T1000 (cell line): ENCODE data around the gene RGCC.
"Not testable (repeated sequence)": the region's sequence is repeated elsewhere in the genome, so short reads cannot be mapped to it uniquely, and the experiment has no call there.

Experiments
- DNase-seq: peaks from one replicate; lab custom pipeline; 2025; ENCODE audit warnings: mixed read lengths; lab: John Stamatoyannopoulos, UW

RGCC gene, protein sequence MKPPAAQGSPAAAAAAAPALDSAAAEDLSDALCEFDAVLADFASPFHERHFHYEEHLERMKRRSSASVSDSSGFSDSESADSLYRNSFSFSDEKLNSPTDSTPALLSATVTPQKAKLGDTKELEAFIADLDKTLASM

DNA sequence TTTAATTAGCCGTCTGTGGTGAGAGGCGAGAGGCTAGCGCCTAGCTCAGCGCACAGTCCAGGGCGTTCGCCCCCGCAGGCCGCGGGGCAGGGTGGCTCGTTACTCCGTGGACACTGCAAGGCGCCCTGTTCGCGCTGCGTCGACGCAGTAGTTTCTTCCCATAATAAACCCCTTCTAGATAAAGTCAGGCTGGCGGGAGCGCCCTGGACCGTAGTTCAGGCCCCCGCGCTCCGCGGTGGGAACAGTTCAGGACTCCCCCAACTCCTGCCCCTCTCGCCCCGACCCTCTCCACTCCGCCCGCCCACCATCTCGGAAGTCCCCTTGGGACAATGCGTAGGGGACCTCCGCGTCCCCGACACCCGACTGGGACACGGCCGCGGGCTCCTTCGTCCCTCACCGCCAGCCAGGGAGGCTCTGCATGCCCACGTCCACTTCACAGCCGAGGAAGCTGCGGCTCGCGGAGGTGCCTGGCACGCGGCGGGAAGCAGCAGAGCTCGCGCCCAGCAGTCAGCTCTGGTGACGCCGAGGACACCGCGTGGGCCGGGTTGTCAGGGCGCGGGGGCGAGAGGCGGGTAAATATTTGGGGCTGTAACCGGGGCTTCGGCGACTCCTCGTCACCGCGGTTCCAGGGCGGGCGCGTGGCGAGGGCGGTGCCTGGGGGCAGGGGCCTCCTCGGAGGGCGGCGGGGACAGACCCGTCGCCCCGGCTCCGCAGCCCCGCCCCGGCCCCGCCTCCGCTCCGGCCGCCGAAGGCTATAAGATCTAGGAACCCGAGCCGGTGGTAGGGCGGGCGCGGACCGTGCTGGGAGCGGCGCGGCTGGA is at the start of gene RGCC:
RGCC (plus strand) TSS at position 783 of the 821 bp plus-strand sequence. CDS start 158 bp downstream, outside the sequence.
- DNase-seq: peak; percentile 25

DNA sequence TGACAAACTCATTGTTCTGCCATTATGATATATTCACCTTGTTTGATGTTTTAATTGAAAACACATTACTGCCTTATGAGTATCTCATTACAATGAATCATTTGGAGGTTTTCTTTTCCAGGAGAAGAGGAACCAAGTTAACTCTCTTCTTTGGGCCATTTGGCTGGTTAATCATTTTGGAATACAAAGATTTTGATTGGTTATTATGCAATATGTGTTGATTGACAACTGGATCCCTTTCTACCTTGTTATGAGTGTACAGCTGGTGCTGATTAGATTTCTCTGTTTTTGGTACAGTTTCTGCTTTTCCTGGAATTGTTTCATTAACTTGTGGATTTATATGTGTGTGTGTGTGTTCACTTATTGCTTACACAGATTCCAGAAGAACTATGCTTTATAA is 49.2 kb upstream of the RGCC start:
- no peak for DNase-seq

DNA sequence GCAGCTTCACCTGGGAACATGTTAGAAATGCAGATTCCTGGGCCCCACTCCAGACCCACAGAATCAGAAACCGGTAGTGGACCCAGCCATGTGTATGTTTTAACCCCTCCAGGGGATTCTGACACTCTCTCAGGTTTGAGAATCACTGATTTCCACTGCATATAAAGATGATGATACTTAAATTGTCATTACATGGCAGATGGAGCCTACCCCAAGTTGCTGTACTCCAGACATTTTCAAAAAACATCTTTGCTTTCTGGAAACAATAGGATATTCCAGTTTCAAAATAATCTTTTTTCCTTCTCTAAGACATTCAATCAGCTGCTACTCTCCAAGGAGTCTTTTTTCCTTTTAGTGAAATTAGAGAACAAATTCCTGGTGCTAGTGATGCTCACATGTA is 48.6 kb upstream of the RGCC start:
- DNase-seq: no peak

DNA sequence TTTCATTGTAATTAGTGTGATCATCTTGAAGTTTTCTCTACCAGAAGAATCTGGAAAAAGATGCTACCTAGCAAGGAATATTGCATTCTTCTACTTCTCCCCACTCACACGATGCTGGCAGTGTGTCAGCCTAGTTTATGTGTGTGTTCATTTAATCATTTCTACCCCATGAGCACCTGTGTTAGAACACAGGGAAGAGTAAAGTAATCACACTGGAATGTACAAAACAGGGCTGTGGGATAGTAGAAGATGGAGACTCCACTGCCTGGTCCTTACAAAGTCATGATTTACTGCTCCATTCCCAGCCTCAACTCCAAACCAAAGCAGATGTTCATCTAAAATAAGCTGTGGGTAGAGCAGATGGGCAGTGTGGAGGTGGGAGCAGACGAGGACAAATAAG is 47.7 kb upstream of the RGCC start:
- DNase-seq: no peak

DNA sequence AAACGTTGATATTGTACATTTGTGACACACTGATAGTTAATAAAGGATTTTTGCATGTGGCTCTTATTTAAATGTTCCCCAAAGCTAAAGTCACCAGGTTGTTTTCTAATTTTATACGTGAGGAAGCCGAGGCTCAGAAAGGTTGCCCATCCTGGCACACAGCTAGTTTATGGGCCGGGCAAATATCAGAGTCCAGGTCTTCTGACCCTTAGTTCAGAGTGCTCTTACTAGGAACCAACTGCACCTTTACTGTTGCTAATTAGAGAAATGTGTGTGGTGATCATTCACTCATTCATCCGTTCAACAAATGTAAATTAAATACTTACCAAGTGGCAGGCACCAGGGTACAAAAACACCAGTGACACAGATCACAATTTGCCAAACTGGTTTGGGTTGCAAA is 46.3 kb upstream of the RGCC start:
- no peak for DNase-seq

DNA sequence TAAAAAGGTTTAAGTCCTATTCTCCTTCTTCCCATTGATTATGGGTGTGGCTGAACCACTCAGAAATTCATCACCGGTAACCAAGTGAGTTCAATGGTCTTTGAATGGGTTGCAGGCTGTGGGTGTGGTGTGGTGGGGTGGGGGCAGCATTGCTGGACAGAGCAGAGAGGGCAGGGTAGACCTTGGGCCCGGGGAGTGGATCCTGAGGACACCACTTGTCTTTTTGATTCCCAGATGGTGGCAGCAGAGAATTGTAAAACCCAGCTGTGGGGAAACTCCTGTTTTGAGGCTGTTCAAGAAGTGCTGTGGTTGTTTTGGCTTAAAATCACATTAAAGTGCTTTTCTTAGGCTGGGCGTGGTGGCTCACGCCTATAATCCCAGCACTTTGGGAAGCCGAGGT is 45.8 kb upstream of the RGCC start:
- no peak for DNase-seq

DNA sequence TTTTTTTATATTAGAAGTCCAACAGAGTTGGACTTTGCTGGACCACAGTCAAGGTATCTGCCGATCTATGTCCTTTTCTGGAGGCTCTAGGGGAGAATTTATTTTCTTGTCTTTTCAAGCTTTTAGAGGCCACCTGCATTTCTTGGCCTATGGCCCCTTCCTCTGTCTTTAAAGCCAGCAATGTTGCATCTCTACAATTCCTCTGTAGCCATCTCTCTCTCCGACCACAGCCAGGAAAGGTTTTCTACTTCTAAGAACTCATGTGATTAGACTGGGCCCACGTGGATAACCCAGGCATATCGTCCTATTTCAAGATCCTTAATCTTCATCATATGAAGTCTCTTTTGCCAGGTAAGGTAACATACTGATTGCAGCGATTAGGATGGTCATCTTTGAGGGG is 43.5 kb upstream of the RGCC start:
- DNase-seq: no peak

DNA sequence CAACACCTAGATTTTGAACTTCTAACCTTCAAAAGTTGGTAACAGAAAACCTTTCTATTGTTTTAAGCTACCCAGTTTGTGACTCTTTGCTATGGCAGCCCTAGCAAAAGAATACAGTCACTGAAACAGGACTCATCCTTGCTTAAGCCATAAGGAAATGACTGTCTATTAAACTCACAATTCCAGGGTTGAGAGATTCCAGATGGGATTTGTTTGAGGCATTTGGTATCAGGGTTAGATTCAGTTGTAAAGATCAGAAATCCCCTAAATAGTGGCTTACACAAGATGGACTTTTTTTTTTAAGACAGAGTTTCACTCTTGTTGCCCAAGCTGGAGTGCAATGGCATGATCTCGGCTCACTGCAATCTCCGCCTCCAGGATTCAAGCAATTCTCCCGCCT is 41.1 kb upstream of the RGCC start:
- no peak for DNase-seq

DNA sequence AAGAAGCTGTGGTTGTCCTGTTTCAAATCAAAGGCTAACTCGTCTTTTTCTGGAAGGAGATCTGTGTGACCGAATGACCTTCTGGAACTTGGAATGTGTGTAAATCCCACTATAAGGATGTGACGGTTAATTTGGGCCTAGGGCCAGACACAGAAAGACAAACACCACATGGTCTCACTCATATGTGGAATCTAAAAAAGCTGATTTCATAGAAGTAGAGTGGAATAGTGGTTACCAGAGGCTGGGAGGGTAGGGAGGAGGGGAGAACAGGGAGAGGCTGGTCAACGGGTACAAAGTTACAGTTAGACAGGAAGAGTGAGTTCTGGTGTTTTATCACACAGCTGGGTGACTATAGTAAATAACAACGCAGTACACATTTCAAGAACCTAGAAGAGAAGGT is 39.3 kb upstream of the RGCC start:
- no peak for DNase-seq

DNA sequence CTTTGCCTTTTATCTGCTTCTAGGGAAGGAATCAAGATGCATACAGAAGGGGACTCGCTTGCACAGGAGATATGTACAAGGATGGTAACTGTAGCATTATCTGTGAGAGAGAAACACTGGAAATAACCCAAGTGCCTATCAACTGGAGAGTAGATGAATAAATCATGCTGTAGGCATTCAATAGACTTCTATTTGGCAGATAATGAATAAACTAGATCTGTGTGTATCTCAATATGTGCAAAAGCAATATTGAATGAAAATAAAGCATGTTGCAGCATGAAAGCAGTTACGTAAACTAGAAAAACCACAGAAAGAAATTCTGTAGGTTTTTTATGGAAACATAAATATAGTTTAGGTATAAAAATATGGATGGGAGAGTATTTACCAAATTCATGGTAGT is 38.6 kb upstream of the RGCC start:
- DNase-seq: no peak

DNA sequence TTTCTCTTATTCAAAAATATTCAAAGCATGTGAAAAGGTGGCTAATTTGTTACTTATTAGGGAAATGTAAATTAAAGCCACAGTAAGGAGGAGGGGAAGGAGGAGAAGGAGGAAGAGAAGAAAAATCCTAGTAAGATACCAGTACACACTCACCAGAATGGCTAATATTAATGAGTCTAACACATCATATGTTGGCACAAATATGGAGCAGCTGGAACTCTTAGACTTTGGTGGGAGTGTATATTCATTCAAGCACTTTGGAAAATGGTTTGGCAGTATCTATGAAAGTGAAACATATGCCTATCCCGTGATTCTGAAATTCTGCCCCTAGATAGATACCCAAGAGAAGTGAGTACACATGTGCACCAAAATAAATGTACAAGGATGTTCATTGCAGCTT is 38.1 kb upstream of the RGCC start:
- no peak for DNase-seq

DNA sequence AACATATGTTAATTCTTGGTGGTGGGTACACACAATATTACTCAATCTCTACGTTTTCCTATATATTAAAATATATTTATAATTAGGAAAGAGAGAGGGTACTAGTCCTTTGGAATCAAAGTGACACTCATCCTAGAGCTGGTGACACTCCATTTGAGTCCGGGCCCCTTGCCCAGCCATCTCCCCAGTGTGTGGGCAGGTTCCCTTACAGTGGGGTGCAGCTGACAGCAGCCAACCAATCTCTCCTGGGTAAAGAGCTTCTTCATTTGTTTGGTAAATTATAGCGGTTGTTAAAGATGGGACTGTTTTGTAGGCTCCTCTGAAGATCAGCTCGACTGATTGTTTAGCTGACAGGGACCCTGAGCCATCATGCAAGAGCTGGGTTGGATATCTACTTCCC is 37.2 kb upstream of the RGCC start:
- DNase-seq: no peak

DNA sequence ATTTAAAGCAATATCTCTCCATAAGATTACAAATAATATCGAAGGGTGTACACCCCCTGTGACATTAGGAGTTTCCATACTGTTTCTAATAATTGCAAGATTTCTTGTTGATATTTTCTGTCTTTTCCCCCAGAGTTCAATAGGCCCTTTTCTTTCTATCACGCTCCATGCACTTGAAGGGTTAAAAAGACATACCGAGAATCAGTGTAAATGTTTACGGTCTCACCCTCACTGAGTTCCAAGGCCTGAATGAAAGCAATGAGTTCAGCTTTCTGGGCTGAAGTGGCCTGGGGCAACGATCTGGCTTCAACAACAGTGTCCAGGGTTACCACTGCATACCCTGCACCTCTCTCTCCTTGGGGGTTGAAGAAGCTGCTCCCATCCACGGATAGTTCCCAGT is 36.0 kb upstream of the RGCC start:
- DNase-seq: not testable (repeated sequence)

DNA sequence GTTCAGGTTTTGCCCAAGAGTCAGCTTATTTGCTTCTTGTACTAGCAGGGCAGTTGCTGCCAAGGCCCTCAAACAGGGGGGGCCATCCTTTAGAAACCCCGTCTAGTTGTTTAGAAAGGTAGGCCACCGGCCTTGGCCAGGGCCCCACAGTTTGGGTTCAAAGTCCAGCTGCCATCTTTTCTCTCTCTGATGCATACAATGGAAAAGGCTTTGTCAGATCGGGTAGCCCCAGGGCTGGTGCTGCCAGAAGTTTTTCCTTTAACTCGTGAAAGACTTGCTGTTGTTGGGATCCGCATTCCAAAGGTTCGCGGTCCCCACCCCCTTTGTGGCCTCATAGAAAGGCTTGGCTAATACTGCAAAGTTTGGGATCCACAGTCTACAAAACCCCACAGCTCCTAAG is 35.4 kb upstream of the RGCC start:
- DNase-seq: not testable (repeated sequence)

DNA sequence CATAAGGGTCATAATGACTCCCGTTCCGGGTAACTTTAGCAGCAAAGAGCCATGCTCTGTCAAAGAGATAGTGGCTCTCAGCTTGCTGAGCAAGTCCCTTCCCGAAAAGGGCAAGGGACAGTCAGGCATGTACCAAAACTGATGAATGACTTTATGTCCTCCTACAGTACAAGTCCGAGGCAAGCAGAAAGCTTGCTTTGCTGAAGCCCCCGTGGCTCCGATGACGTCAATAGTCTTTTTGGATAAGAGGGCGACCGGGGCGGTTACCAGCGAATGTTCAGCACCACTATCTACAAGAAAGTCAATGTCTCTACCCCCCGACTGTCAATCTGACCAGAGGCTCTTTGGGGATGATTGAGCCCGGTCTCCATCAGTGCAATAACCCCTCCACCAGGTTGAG is 34.1 kb upstream of the RGCC start:
- not testable (repeated sequence) for DNase-seq

DNA sequence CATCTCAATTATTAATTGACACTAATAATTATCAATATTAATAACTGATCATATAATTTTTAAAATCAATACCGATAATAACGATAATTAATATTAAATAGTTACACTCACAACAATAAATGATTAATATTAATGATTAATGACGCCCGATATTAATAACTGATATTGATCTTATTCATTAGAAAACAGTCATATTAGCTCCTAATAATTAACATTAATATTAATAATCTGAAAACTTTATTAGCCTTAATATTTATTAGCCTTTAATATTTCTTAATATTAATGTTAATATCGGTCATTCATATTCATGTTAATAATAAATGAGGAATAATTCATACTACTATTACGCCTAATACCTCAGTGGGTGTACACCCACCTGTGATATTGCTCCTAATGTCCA is 32.7 kb upstream of the RGCC start:
- DNase-seq: not testable (repeated sequence)

DNA sequence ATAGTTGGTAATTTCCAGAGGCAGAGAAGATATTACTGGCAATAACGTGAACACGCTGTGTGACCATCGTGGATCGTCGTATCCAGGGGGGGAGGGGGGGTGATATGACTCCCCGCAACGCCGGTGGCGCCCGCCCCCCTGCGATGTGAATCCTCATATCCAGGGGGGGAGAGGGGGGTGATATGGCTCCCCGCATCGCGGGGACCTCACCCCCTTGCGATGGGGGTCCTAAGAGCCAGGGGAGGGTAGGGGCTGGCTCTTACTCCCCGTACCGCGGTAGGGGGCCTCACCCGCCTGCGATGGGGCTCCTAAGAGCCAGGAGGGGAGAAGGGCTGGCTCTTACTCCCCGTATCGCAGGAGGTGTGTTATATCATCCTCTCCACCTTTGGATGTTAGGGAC is 31.3 kb upstream of the RGCC start:
- DNase-seq: no peak

DNA sequence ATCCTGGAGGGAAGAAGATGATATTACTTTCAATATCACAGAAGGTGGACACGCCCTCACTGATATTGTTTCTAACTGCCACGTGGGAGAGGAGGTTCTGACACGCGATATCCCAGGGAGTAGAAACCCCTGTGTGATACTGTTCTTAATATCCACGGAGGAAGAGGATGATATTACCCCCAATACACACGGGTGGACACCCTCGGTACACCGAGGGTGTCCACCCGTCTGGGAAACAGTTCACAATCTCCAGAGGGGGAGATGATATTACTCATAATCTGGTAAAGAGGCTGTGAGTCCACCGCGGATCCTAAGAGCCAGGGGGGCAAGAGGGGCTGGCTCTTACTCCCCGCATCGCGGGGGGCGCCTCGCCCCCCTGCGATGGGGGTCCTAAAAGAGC is 29.7 kb upstream of the RGCC start:
- DNase-seq: no peak

DNA sequence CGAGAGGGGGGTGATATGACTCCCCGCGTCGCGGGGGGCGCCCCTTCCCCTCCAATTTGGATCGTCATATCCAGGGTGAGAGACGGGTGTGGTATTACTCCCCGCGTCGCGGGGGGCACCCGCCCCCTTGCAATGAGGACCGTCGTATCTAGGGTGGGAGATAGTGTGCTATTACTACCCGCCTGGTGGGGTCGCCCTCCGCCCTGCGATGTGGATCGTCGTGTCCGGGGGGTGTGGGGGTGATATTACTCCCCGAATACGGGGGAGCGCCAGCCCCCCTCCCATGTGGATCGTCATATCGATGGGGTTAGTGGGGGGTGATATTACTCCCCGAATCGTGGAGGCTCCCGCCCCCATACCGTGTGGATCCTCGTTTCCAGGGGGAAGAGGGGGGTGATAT is 29.2 kb upstream of the RGCC start:
- no peak for DNase-seq

DNA sequence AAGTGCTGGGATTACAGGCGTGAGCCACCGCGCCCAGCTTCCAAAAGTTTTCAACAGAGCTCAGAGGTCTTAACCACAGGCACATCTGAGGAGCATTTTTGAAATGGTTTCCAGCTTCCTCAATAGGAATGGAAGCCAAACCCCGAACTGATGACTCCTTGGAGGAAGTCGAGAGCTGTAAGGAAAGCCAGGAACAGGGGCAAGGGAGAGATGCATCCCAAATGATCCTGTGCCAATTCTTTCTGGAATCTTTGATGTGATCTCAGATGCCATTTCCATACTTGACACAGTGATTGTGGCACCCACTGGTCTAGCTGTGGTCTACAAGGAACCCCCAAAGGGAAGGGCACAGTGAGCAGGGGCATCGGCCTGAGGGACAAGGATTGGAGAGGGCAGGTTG is 23.3 kb upstream of the RGCC start:
- DNase-seq: not testable (repeated sequence)

DNA sequence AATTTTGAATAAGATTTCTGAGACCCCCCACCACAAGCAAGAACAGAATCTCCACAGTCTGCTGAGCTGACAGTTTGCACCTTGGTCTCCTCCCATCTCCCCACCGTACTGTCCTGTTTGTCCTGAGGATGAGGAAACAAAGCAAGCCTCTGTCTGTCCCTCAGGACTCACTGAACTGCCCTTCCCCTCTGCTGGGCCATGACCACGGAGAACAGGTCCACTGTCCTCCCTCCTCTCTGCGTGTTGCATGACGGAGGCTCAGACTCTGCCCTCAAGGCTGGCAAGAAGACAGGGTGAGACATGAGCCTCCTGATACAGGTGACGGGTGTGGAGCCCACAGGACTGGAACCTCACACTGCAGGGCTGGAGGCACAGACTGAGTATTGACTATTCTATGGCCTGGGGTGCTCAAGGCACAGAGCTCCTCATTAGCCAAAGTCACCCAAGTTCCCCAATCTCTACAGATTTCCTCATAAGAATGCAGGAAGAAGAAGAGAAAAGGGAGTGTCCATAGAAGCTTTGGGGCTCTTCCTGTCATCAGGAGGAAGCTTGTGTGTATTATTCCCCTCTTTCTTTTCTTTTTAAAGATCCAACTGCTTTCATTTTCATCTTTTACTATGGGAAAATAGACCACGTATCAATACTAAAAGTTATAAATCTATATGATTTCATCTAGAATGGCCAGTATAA is 22.4 kb upstream of the RGCC start:
- no peak for DNase-seq

DNA sequence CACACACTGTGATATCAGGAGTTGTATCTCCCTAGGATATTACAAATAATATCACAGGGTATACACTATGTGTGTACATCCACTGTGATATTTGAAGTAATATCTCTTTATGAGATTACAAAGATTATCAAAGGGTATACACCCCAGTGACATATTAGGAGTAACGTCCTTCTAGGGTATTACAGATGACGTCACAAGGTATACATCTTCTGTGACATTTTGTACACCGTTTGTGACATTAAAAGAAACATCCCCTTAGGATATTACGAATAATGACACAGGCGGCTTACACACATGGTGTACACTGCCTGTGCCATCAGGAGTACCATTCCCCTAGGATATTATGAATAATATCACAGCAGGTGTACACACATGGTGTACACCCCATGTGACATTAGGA is 13.4 kb upstream of the RGCC start:
- DNase-seq: no peak

DNA sequence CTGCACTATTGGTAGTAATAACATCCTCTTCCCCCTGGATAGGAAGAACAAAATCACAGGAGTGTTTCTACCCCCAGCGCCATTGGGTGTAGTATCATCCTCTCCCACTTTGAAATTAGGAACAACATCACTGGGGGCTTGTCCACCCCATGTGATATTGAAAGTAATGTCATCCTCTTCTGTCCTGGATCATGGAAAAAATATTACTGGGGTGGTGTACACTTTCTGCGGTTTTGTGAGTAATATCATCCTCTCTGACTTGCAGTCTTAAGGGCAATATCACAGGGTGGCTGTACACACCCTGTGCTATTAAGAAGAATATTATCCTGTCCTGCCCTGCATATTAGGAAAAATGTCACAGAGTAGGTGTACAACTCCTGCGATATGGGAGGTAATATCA is 4.9 kb upstream of the RGCC start:
- no peak for DNase-seq
